Measurements from ENCODE around the gene CABCOCO1. TPM values are rescaled to one million over a fixed set of nuclear protein-coding genes. Genes with fewer than 3 reads are reported as not detected.

Gene CABCOCO1
- total and polyA plus RNA-seq, 11 donors = 0.19 to 1.5 (median 1.1) TPM; not detected in 8

- no peaks in the 10 kb centered on the region for H3K9me3 ChIP-seq
- H3K4me1 ChIP-seq = no peaks in the 10 kb centered on the region
- no peak for ATAC-seq
- peaks cover 0 to 3% (median 0%) of the 10 kb centered on the region in 9 donors for H3K27me3 ChIP-seq
- no peak for DNase-seq
- H3K27ac ChIP-seq = no peak overlapping the region
- WGBS, 4 donors = 85 to 91% (median 86%) methylated on average over 3 of the region's 3 CpGs
- no peak overlapping the region for H3K4me3 ChIP-seq
- intact Hi-C loops (cut with DNase I) = no loop called here
- TF ChIP-seq POLR2A (IDR thresholded peaks at IDR 0.05) = no peak
- TF ChIP-seq CTCF (IDR thresholded peaks at IDR 0.05) = no peak
- H3K36me3 ChIP-seq = no peaks in the 10 kb centered on the region
Measured at GRCh38 chr10:61692447-61693010, 29.8 kb downstream of the CABCOCO1 start.

- Histone ChIP-seq H3K36me3 (no peaks in the 10 kb centered on the region), H3K27me3 (peaks cover 0 to 3% (median 0%) of the 10 kb centered on the region in 9 donors), H3K4me3 (no peak overlapping the region), H3K27ac (no peak overlapping the region), H3K9me3 (no peaks in the 10 kb centered on the region), H3K4me1 (peaks cover 0 to 5% (median 0%) of the 10 kb centered on the region in 12 donors)
- DNase-seq = no peak
- WGBS, 4 donors = 90 to 91% (median 90%) methylated on average over 4 of the region's 4 CpGs
- no peak for ATAC-seq
- intact Hi-C loops (cut with DNase I) = no loop called here
- TF ChIP-seq CTCF (IDR thresholded peaks at IDR 0.05) (no peak), POLR2A (IDR thresholded peaks at IDR 0.05) (no peak)
Measured at GRCh38 chr10:61698968-61699655, 36.4 kb downstream of the CABCOCO1 start.

- Histone ChIP-seq H3K4me3 (no peak overlapping the region), H3K36me3 (no peaks in the 10 kb centered on the region), H3K27me3 (no peaks in the 10 kb centered on the region), H3K9me3 (no peaks in the 10 kb centered on the region), H3K27ac (no peak overlapping the region), H3K4me1 (peaks cover 0 to 5% (median 0%) of the 10 kb centered on the region in 12 donors)
- 51 to 65% (median 60%) methylated on average over 2 of the region's 2 CpGs for WGBS, 4 donors
- no peak for DNase-seq
- intact Hi-C loops (cut with DNase I) = no loop called here
- ATAC-seq = no peak
- no peak for TF ChIP-seq POLR2A (IDR thresholded peaks at IDR 0.05)
- peak in 2 of 12 donors; percentile 9 to 10 for TF ChIP-seq CTCF (IDR thresholded peaks at IDR 0.05)
Measured at GRCh38 chr10:61701055-61701705, 38.5 kb downstream of the CABCOCO1 start.

- DNase-seq (no peak), ATAC-seq (no peak)
- intact Hi-C loops (cut with DNase I) = no loop called here
- Histone ChIP-seq H3K4me3 (no peak overlapping the region), H3K27me3 (no peaks in the 10 kb centered on the region), H3K27ac (no peak overlapping the region), H3K36me3 (no peaks in the 10 kb centered on the region), H3K4me1 (peaks cover 0 to 5% (median 0%) of the 10 kb centered on the region in 12 donors), H3K9me3 (no peaks in the 10 kb centered on the region)
- 41 to 53% (median 46%) methylated on average over 2 of the region's 2 CpGs for WGBS, 4 donors
- TF ChIP-seq CTCF (IDR thresholded peaks at IDR 0.05) = no peak
- no peak for TF ChIP-seq POLR2A (IDR thresholded peaks at IDR 0.05)
Measured at GRCh38 chr10:61701706-61702105, 39.0 kb downstream of the CABCOCO1 start.

Data from heart left ventricle (tissue), 16 donors.